ENCODE data around the gene FPR3. TPM values are rescaled to one million over a fixed set of nuclear protein-coding genes. Genes with fewer than 3 reads are reported as not detected.

Gene FPR3
- total and polyA plus RNA-seq, 9 of the 15 experiments (the other 6 are each of a cell fraction or from before 2014, with no cell fraction given): 0.08 to 0.51 (median 0.22) TPM; not detected in 1

DNA sequence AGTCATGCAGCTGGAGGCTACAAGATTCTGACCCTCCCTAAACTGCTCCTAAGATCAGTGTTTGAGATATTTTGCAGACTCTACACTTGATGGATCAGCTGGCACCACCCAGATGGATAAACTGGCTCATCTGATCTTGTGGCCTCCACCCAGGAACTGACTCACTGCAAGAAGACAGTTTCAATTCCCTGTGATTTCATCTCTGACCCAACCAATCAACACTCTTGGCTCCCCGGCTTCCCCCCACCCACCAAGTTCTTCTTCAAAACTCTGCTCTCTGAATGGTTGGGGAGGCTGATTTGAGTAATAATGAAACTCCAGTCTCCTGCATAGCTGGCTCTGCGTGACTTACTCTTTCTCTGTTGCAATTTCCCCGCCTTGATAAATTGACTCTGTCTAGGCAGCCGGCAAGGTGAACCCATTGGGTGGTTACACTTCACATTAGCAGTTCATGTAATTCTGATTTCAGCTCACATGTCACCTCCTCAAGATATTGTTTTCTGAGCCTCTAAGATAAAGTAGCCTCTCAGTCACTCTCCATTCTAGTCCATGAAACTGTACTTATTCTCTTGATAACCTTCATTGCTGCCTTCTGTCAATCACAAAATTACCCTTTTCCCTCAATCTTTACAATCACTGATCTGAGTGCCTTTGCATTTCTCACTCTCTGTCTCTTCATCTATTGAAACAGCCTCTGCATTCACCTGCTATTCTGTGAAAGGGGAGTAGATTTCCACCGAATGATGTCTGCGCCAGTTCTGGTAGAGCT, 9.9 kb upstream of the FPR3 start (continued):
- TF ChIP-seq TEAD1 (CRISPR knock-in tag; IDR thresholded peaks at IDR 0.05) (no peak), SPI1 (IDR thresholded peaks at IDR 0.05; ENCODE audit: borderline replicate concordance, low read depth, low read length) (no peak), CBFA2T2 (conservative IDR thresholded peaks at IDR 0.05) (peak; percentile 41), ZNF561 (CRISPR knock-in tag; conservative IDR thresholded peaks at IDR 0.05) (no peak), ZFX (CRISPR knock-in tag; IDR thresholded peaks at IDR 0.05) (no peak), CXXC5 (CRISPR knock-in tag; IDR thresholded peaks at IDR 0.05) (no peak; the same call in 1 of the 2 replicates), E2F3 (CRISPR knock-in tag; IDR thresholded peaks at IDR 0.05) (no peak), TAF7 (tag; IDR thresholded peaks at IDR 0.05) (no peak), HNRNPH1 (optimal IDR thresholded peaks at IDR 0.05; ENCODE audit: low read depth, low read length) (no peak), TCF7L2 (IDR thresholded peaks at IDR 0.05; ENCODE audit: low read depth, low read length) (no peak), SIX5 (IDR thresholded peaks at IDR 0.05; ENCODE audit: borderline replicate concordance in 1 of 2, insufficient read depth in 1 of 2, low read depth in 1 of 2, low read length in 2 of 2) (no peak), ZNF707 (CRISPR knock-in tag; conservative IDR thresholded peaks at IDR 0.05) (no peak), FUS (optimal IDR thresholded peaks at IDR 0.05; ENCODE audit: low read depth, low read length) (no peak)
- TF ChIP-seq, protein P1, sequence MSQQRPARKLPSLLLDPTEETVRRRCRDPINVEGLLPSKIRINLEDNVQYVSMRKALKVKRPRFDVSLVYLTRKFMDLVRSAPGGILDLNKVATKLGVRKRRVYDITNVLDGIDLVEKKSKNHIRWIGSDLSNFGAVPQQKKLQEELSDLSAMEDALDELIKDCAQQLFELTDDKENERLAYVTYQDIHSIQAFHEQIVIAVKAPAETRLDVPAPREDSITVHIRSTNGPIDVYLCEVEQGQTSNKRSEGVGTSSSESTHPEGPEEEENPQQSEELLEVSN (IDR thresholded peaks at IDR 0.05; ENCODE audit: borderline replicate concordance in 1 of 2, extremely low read depth in 1 of 2, insufficient read depth in 1 of 2, insufficient read length in 1 of 2, low read depth in 1 of 2, low read length in 1 of 2, poor library complexity in 1 of 2, severe bottlenecking in 1 of 2): no peak
- TF ChIP-seq, protein P2, sequence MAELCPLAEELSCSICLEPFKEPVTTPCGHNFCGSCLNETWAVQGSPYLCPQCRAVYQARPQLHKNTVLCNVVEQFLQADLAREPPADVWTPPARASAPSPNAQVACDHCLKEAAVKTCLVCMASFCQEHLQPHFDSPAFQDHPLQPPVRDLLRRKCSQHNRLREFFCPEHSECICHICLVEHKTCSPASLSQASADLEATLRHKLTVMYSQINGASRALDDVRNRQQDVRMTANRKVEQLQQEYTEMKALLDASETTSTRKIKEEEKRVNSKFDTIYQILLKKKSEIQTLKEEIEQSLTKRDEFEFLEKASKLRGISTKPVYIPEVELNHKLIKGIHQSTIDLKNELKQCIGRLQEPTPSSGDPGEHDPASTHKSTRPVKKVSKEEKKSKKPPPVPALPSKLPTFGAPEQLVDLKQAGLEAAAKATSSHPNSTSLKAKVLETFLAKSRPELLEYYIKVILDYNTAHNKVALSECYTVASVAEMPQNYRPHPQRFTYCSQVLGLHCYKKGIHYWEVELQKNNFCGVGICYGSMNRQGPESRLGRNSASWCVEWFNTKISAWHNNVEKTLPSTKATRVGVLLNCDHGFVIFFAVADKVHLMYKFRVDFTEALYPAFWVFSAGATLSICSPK (IDR thresholded peaks at IDR 0.05; ENCODE audit: borderline replicate concordance): no peak
- TF ChIP-seq, protein P3, sequence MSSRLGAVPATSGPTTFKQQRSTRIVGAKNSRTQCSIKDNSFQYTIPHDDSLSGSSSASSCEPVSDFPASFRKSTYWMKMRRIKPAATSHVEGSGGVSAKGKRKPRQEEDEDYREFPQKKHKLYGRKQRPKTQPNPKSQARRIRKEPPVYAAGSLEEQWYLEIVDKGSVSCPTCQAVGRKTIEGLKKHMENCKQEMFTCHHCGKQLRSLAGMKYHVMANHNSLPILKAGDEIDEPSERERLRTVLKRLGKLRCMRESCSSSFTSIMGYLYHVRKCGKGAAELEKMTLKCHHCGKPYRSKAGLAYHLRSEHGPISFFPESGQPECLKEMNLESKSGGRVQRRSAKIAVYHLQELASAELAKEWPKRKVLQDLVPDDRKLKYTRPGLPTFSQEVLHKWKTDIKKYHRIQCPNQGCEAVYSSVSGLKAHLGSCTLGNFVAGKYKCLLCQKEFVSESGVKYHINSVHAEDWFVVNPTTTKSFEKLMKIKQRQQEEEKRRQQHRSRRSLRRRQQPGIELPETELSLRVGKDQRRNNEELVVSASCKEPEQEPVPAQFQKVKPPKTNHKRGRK (tag; IDR thresholded peaks at IDR 0.05): no peak
- TF ChIP-seq, protein P4, sequence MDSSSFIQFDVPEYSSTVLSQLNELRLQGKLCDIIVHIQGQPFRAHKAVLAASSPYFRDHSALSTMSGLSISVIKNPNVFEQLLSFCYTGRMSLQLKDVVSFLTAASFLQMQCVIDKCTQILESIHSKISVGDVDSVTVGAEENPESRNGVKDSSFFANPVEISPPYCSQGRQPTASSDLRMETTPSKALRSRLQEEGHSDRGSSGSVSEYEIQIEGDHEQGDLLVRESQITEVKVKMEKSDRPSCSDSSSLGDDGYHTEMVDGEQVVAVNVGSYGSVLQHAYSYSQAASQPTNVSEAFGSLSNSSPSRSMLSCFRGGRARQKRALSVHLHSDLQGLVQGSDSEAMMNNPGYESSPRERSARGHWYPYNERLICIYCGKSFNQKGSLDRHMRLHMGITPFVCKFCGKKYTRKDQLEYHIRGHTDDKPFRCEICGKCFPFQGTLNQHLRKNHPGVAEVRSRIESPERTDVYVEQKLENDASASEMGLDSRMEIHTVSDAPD (CRISPR knock-in tag; IDR thresholded peaks at IDR 0.05): no peak
- TF ChIP-seq, protein P5, sequence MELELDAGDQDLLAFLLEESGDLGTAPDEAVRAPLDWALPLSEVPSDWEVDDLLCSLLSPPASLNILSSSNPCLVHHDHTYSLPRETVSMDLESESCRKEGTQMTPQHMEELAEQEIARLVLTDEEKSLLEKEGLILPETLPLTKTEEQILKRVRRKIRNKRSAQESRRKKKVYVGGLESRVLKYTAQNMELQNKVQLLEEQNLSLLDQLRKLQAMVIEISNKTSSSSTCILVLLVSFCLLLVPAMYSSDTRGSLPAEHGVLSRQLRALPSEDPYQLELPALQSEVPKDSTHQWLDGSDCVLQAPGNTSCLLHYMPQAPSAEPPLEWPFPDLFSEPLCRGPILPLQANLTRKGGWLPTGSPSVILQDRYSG (tag; conservative IDR thresholded peaks at IDR 0.05; ENCODE audit: low read depth): no peak
- TF ChIP-seq, protein P6, sequence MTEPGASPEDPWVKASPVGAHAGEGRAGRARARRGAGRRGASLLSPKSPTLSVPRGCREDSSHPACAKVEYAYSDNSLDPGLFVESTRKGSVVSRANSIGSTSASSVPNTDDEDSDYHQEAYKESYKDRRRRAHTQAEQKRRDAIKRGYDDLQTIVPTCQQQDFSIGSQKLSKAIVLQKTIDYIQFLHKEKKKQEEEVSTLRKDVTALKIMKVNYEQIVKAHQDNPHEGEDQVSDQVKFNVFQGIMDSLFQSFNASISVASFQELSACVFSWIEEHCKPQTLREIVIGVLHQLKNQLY (CRISPR knock-in tag; conservative IDR thresholded peaks at IDR 0.05): no peak
